ENCODE data around the gene CARMIL1.

The CARMIL1 gene

DNA sequence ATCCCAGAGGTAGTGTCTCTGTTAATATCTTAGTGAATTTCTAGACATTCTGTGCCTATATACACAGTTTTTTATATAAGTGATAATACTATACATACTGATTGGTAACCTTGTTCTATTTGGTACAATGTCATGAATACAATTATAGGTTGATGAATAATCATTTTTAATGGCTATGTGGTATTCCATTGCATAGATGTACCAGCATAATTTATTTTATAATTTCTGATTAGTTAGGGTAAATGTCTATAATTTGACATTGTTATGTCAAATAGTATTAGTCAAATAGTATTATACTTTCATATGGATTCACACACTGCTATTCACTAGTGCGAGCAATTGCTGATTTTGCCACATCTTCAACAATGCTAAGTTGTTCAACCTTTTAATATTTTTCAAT lies 262.1 kb downstream of the CARMIL1 start:
- TF ChIP-seq, protein P1, sequence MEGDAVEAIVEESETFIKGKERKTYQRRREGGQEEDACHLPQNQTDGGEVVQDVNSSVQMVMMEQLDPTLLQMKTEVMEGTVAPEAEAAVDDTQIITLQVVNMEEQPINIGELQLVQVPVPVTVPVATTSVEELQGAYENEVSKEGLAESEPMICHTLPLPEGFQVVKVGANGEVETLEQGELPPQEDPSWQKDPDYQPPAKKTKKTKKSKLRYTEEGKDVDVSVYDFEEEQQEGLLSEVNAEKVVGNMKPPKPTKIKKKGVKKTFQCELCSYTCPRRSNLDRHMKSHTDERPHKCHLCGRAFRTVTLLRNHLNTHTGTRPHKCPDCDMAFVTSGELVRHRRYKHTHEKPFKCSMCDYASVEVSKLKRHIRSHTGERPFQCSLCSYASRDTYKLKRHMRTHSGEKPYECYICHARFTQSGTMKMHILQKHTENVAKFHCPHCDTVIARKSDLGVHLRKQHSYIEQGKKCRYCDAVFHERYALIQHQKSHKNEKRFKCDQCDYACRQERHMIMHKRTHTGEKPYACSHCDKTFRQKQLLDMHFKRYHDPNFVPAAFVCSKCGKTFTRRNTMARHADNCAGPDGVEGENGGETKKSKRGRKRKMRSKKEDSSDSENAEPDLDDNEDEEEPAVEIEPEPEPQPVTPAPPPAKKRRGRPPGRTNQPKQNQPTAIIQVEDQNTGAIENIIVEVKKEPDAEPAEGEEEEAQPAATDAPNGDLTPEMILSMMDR (IDR thresholded peaks at IDR 0.05; ENCODE audit: control insufficient read depth, insufficient read depth, low read depth, low read length, missing control alignments): no peak
- no peak overlapping the region for H3K4me3 ChIP-seq (ENCODE audit: control insufficient read depth, low read depth, low read length)
- DNase-seq (ENCODE audit: low read depth): no peak

DNA sequence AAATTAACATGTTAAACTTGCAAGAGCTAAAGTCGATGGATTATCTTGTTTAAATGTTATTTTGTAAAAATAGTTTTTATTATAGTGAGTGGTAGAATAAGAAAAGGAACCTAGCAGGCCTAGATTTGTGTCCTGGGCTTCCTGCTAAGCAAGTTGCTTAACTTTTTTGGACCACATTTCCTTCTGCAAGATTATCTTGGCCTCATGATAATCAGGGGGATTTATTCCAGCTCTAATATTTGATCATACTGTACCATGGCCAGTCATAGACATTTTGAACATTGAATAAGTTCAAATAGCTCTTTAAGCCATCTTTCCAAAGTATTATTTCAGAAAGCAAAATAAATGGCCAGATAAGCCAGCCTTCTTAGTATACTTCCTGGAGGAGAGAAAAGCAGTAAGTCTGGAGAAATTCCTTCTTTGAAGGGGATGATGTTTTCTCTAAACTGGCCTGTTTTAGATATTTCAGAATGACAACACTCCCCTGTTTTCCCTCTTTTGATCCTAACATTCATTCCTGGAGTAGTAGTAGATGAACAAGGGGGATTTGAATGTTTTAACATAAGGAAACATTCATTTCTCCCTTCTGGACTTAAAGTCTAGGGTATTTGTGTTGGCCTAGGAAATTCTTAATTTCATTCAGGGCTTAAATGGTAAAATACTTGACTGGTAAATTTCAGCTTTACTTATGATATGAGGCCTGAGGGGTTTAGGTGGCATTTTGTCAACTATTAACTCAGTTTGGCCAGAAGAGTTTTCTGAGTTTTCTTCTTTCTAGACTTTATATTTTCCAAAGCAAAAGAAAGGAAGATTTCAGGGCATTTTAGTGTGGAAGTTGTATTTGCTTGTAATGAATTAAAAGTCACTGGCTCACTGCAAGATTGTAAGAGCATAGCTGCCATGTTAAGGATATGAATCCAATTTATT lies 264.1 kb downstream of the CARMIL1 start:
- DNase-seq (ENCODE audit: low read depth): no peak
- TF ChIP-seq, protein P1 (IDR thresholded peaks at IDR 0.05; ENCODE audit: control insufficient read depth, insufficient read depth, low read depth, low read length, missing control alignments): no peak
- H3K4me3 ChIP-seq (ENCODE audit: control insufficient read depth, low read depth, low read length): no peak overlapping the region

DNA sequence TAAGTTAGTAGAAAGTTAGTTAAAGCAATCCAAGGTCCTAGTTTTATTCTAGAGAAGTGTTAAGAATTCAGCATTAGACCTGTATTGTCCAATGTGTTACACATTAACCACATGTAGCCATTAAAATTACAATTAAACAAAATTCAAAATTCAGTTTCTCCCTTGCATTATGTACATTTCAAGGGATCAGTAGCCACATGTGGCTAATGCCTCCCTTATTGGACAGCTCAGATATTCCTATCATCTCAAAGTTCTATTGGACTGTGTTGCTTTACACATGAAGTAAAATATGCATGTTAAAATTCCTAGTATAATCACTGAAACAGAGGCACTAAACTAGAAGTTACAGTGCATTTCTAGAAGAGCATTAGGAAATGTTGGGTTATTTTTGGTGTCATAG lies 265.7 kb downstream of the CARMIL1 start:
- H3K4me3 ChIP-seq (ENCODE audit: control insufficient read depth, low read depth, low read length): no peak overlapping the region
- TF ChIP-seq, protein P1 (IDR thresholded peaks at IDR 0.05; ENCODE audit: control insufficient read depth, insufficient read depth, low read depth, low read length, missing control alignments): no peak
- DNase-seq (ENCODE audit: low read depth): no peak

DNA sequence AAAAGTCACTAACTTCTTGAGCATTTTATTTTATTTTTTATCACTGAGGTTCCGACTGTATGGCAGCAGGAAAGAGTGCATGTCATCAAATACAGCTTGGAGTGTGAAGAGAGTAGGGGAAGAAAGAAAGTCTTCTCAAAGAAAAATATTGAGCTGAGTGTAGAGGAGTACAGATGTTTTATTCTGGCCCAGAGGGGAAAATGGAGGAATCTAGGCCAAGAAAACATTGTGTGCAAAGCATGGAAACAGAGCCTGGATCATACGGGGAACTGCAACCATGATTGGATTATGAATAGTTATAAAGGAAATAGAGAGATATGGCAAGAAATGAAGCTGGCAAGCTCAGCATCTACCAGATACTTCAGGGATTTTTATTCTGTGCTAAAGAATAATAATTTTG lies 268.6 kb downstream of the CARMIL1 start:
- no peak for DNase-seq (ENCODE audit: low read depth)
- TF ChIP-seq, protein P1 (IDR thresholded peaks at IDR 0.05; ENCODE audit: control insufficient read depth, insufficient read depth, low read depth, low read length, missing control alignments): no peak
- H3K4me3 ChIP-seq (ENCODE audit: control insufficient read depth, low read depth, low read length): no peak overlapping the region

DNA sequence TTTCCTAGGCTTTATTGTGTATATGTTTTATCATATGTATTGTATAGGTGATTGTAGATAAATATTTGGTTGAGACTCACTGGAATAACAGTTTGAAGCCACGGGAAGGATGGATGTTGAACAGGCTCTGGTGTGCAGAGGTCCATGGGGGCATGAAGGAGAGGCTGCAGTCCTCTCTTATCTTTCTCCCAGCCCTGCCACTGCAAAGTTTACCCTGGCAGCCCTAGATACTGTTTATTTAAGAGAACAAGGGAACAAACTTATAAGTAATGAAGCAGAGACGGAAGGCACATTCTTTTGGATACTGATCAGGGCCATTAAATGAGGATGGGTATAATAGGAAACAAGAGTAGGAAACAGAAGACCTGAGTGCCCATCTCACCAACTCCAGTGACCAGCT lies 269.3 kb downstream of the CARMIL1 start:
- DNase-seq (ENCODE audit: low read depth): no peak
- H3K4me3 ChIP-seq (ENCODE audit: control insufficient read depth, low read depth, low read length): no peak overlapping the region

DNA sequence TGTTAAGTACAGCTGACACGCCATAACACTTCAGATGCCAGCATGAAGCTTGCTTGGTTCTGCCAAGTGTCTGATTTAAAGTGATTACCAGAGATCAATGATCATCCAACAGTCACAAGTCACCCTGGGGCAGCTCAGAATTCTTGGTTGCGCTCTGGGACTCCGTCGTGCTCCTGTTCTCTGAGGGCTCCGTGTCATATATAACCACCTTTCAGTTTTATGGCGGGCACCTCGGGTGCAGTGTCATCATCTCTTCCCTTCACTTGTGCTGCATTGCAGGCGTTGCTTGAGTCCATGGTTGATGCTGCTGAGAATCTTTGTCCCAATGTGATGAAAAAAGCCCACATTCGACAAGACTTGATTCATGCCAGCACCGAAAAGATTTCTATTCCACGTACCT lies 271.5 kb downstream of the CARMIL1 start:
- no peak for DNase-seq (ENCODE audit: low read depth)
- H3K4me3 ChIP-seq (ENCODE audit: control insufficient read depth, low read depth, low read length): no peak overlapping the region
- TF ChIP-seq, protein P1 (IDR thresholded peaks at IDR 0.05; ENCODE audit: control insufficient read depth, insufficient read depth, low read depth, low read length, missing control alignments): no peak

More for the DNA sequence above, 269.3 kb downstream of the CARMIL1 start:
- TF ChIP-seq, protein P1 (IDR thresholded peaks at IDR 0.05; ENCODE audit: control insufficient read depth, insufficient read depth, low read depth, low read length, missing control alignments): no peak

Data from AG09309 (cell line).